Skin of body (tissue), 2 donors: ENCODE results near the gene RNF31. TPM values are rescaled to one million over a fixed set of nuclear protein-coding genes. Genes with fewer than 3 reads are reported as not detected.

Source experiments
- DNase-seq: peaks from one replicate; lab custom pipeline; 2025; lab: John Stamatoyannopoulos, UW
- total RNA-seq: library from RNA; depleted of rRNA; stranded (reverse); fragments of >200 nt; gene quantifications from one replicate; pipeline ENCODE4 v1.2.3, GENCODE V29; 2014

RNF31 gene
- total RNA-seq, 1 donor from 2014 or later: 24.2 TPM

- DNase-seq: no peak
Measured at GRCh38 chr14:24137529-24138395, 9.5 kb upstream of the RNF31 start.

DNA sequence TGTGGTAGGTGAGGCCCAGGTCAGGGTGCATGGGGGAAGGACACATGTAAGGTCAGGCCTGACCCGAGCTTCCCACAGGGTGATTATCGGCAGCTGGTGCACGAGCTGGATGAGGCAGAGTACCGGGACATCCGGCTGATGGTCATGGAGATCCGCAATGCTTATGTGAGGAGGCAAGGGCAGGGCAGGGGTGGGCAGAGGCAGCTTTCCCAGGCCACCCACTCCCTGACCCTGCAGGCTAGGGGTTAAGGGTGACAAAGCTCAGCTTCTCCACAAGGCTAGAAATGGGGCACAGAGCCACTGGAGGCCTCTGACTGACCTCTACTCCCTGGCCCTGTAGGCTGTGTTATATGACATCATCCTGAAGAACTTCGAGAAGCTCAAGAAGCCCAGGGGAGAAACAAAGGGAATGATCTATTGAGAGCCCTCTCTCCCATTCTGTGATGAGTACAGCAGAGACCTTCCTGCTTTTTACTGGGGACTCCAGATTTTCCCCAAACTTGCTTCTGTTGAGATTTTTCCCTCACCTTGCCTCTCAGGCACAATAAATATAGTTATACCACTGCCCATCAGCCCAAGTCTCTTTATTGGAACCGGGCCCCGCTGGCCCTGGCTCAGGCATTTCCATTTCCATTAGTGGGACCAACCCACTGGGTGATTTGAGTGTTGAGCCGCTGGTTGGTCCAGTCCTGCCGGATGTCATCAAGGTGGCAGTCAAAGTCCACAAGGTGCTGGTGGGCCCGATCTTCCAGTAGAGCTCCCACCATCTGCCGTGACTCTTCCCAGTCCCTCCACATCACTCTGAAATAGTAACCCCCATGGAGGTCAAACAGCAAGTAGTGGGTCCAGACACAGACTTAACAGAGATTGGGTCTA is 8.7 kb upstream of the RNF31 start:
- no peak for DNase-seq

DNA sequence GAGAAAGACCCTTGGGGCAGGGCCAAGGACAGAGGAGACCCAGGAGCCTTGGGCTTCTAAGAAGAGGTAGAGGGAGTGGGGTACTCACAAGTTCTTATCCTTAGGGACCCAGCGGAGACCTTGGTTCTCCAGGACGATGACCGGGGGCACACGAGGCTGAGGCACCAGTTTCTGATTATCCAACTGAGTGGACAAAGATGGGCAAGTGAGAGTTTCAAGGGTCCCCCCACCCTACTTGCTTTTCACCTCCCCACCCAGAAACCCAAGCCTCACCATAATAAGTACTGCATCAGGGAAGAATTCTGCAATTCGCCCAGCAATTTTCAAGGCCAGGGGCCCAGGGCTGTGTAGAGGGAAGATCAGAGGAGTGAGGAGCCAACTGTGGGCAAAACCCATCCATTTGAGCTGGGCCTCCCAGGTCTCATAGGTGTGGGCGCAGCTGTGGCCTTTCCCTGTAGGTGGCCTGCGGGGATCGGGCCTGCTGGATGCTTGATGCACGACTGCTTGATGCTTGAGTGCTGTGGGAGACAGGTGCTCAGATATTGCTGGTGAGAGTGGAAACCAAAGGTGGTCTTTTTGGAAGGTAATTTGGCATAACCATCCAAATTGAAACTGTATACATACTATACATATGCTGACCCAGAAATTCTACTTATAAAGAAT is 7.9 kb upstream of the RNF31 start:
- DNase-seq: no peak

- DNase-seq: peak; percentile 99
Measured at GRCh38 chr14:24141097-24141880, 6.0 kb upstream of the RNF31 start, which contains the start of gene EMC9. Gene EMC9 (minus strand): TSS chr14:24141591. CDS start chr14:24141304, 287 bp downstream.

GRCh38 chr14:24143511-24143910 is 3.8 kb upstream of the RNF31 start:
- DNase-seq: no peak

DNA sequence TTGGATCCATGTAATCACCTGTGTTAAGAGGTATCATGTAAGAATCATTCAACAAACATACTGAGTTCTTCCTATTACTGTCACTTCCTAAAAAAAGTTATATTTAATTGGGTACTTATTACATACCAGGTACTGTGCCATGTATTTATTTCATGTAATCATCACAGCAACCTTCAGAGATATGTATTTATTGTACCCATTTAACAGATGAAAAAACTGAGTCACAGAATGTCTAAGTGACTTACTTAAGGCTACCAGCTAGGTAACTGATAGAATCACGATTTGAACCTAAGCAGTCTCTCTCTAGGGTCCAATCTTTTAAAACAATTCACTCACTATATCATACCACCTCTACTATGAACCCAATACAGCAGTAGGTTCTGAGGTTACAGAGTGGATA is 2.8 kb upstream of the RNF31 start:
- DNase-seq: no peak

- no peak for DNase-seq
Measured at GRCh38 chr14:24145219-24145618, 2.1 kb upstream of the RNF31 start.

- no peak for DNase-seq
Measured at GRCh38 chr14:24145690-24146452, 1.4 kb upstream of the RNF31 start.

- peak; percentile 90 for DNase-seq
Measured at GRCh38 chr14:24146453-24146977, 783 bp upstream of the RNF31 start, which contains the start of gene PSME2. Gene PSME2 (minus strand): TSS chr14:24146610. CDS start chr14:24146581, 29 bp downstream.

DNA sequence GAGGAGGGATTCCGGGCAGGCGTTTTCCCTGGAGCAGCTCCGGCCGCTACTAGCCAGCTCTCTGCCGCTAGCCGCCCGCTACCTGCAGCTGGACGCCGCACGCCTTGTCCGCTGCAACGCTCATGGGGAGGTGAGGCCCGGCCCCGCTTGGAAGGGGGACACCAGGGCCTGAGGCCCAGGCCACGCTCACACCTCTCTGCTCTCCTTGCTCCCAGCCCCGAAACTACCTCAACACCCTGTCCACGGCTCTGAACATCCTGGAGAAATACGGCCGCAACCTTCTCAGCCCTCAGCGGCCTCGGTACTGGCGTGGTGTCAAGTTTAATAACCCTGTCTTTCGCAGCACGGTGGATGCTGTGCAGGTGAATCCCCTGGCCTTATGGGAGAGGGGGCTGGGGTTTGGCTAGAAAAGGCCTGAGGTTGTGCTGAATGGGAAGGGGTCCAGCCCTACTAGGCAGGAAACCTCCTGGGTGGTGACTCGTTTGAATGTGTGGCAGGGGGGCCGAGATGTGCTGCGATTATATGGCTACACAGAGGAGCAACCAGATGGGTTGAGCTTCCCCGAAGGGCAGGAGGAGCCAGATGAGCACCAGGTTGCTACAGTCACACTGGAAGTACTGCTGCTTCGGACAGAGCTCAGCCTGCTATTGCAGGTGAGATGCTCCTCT is 597 bp downstream of the RNF31 start:
- no peak for DNase-seq

- no peak for DNase-seq
Measured at GRCh38 chr14:24149302-24149969, 2.1 kb downstream of the RNF31 start.

DNA sequence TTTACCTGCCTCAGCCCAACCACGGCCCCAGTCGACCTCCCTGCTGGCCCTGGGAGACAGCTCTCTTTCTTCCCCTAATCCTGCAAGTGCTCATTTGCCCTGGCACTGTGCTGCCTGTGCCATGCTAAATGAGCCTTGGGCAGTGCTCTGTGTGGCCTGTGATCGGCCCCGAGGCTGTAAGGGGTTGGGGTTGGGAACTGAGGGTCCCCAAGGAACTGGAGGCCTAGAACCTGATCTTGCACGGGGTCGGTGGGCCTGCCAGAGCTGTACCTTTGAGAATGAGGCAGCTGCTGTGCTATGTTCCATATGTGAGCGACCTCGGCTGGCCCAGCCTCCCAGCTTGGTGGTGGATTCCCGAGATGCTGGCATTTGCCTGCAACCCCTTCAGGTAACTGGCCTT is 2.8 kb downstream of the RNF31 start:
- DNase-seq: no peak

GRCh38 chr14:24150567-24150966 is 3.3 kb downstream of the RNF31 start:
- DNase-seq: no peak

DNA sequence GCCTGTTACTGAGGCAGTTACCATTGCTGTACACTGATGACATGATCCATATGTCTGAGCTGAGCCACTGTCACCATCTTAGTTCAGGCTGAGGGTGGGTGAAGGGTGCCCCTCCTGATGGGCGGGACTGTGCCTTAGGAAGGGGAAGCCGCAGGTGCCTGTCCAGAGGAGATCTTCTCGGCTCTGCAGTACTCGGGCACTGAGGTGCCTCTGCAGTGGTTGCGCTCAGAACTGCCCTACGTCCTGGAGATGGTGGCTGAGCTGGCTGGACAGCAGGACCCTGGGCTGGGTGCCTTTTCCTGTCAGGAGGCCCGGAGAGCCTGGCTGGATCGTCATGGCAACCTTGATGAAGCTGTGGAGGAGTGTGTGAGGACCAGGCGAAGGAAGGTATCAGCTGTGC is 3.7 kb downstream of the RNF31 start:
- no peak for DNase-seq

DNA sequence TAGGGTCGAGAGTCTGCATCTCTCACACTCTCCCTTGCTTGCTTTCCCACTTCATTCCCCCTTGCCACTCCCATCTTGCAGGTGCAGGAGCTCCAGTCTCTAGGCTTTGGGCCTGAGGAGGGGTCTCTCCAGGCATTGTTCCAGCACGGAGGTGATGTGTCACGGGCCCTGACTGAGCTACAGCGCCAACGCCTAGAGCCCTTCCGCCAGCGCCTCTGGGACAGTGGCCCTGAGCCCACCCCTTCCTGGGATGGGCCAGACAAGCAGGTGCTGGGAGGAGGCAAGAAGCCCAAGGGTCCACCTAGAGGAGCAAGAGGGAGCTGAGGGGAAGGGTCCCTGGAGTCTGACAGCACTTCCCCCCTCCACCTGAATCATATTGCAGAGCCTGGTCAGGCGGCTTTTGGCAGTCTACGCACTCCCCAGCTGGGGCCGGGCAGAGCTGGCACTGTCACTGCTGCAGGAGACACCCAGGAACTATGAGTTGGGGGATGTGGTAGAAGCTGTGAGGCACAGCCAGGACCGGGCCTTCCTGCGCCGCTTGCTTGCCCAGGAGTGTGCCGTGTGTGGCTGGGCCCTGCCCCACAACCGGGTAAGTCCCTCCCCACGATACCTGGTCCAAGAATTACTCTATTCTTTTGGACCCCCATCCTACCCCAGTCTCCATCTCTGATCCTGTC is 4.2 kb downstream of the RNF31 start:
- DNase-seq: no peak

DNA sequence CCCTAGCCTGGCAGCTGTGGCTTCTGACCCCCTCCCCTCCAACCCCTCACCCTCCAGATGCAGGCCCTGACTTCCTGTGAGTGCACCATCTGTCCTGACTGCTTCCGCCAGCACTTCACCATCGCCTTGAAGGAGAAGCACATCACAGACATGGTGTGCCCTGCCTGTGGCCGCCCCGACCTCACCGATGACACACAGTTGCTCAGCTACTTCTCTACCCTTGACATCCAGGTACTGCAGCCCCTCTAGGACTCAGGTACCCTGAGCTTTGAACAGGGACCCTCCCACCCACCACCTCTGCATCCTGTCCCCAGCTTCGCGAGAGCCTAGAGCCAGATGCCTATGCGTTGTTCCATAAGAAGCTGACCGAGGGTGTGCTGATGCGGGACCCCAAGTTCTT is 7.8 kb downstream of the RNF31 start:
- DNase-seq: no peak

DNA sequence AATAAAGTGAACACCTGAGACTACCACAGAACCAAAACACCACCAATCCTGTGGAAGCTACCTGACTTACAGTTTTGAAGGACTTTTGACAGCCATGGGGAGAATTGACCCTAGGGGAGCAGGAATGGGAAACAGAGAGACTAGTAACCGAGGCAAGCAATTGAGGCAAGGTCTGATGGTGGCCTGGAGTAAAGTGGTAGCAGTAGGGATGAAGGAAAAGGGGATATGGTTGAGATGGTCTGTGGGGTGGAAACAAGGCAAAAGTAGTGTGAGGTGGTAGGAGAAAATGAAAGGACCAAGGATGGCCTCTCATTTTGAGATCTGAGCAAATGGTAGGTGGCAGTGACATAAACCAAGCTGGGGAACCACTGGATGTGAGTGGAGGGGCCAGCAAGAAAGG is 9.5 kb downstream of the RNF31 start:
- DNase-seq: no peak

DNA sequence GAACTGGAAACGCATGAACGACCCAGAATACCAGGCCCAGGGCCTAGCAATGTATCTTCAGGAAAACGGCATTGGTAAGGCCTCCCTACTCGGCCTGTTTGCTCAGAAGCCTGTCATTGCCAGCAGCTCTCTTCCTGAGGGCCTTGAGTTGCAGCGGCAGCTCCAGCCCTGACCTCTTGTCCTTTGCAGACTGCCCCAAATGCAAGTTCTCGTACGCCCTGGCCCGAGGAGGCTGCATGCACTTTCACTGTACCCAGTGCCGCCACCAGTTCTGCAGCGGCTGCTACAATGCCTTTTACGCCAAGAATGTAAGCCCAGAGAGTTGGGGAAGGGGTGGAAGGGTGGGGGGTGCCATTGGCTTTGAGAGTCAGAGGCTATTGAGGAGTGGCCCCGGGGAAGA is 10.0 kb downstream of the RNF31 start:
- no peak for DNase-seq
